ENCODE data around the gene PSMD13. TPM values are rescaled to one million over a fixed set of nuclear protein-coding genes. Genes with fewer than 3 reads are reported as not detected.
A peak's percentile ranks its signal among the peaks of the same experiment; 100 is the strongest.

PSMD13 gene
- total and polyA plus RNA-seq, 2 of the 4 experiments (the other 2 are of a cell fraction), result 177 to 217 TPM

GRCh38 chr11:272195-272930 lies 35.6 kb downstream of the PSMD13 start:
- Histone ChIP-seq H3K79me1 (ENCODE audit: low read depth in 1 of 2, low read length in 2 of 2) (no peaks in the 10 kb centered on the region), H2BK120ac (ENCODE audit: low read depth, low read length) (no peak overlapping the region), H3K9ac (ENCODE audit: low read depth, low read length) (no peak overlapping the region), H3K36me3 (ENCODE audit: control insufficient read depth, insufficient read depth, low read length) (no peaks in the 10 kb centered on the region), H3K56ac (ENCODE audit: extremely low read depth, insufficient read depth, low read length) (no peak overlapping the region), H4K20me1 (ENCODE audit: insufficient read depth, low read length) (no peaks in the 10 kb centered on the region), H3K4me2 (ENCODE audit: low read depth, low read length) (no peak overlapping the region), H3K27me3 (ENCODE audit: control insufficient read depth, insufficient read depth, low read length) (peaks cover 47% of the 10 kb centered on the region), H3K27ac (ENCODE audit: insufficient read depth, low read length) (no peak overlapping the region), H3K23ac (ENCODE audit: low read depth, low read length) (no peak overlapping the region), H2BK5ac (ENCODE audit: low read depth, low read length, poor library complexity, severe bottlenecking) (no peak overlapping the region), H3K4me3 (ENCODE audit: insufficient read depth, low read depth, low read length) (no peak overlapping the region), H4K5ac (ENCODE audit: low read depth, low read length) (no peak overlapping the region), H2AFZ (replicated peaks; ENCODE audit: low read length, poor library complexity) (no peak overlapping the region), H2AK5ac (ENCODE audit: low read depth, low read length) (no peak overlapping the region), H2BK20ac (ENCODE audit: low read depth, low read length) (no peak overlapping the region), H2AK9ac (replicated peaks; ENCODE audit: low read depth, low read length, poor library complexity) (peak overlapping the region; percentile 19), H3K9me1 (ENCODE audit: insufficient read depth, low read length) (no peaks in the 10 kb centered on the region), H2BK15ac (ENCODE audit: low read depth, low read length) (no peak overlapping the region), H3K4ac (ENCODE audit: low read depth, low read length) (no peak overlapping the region), H3K14ac (replicated peaks; ENCODE audit: low read depth, low read length) (no peak overlapping the region), H3K18ac (ENCODE audit: low read depth, low read length) (no peak overlapping the region), H3K4me1 (ENCODE audit: control insufficient read depth, insufficient read depth, low read length) (no peaks in the 10 kb centered on the region), H4K91ac (ENCODE audit: insufficient read depth, low read depth, low read length) (no peak overlapping the region), H4K8ac (ENCODE audit: low read depth in 2 of 2, low read length in 2 of 2) (no peak overlapping the region), H3K9me3 (ENCODE audit: control insufficient read depth, insufficient read depth, low read length) (peaks cover 2% of the 10 kb centered on the region; the same call in 1 of the 2 replicates)
- intact Hi-C loops (cut with micrococcal nuclease), result no loop called here
- ChIA-PET CTCF (no interaction called here), POLR2A (ENCODE audit: unreplicated experiment) (no interaction called here)
- DNase-seq (no peak), ATAC-seq (ENCODE audit: low read depth) (no peak)
- in situ Hi-C loops (cut with MboI; ENCODE audit: low sequenced_read_pairs), result no loop called here
- WGBS, 2 experiments (ENCODE audit: extremely low coverage in 2 of 2, insufficient read length in 1 of 2), result 86% methylated on average over 13 of the region's 22 CpGs; no CpG with 5 or more reads in 1 of the 2 experiments
- dilution Hi-C loops (cut with HindIII; ENCODE audit: low sequenced_read_pairs, unreplicated experiment), result no loop called here
- no TSS peak for BruUV-seq (replicated peaks)
- TF ChIP-seq BHLHE40 (IDR thresholded peaks at IDR 0.05; ENCODE audit: low read depth, low read length) (no peak), MAZ (IDR thresholded peaks at IDR 0.05; ENCODE audit: borderline replicate concordance, low read depth, low read length) (no peak), POLR2A (IDR thresholded peaks at IDR 0.05; ENCODE audit: low read depth, low read length) (no peak), MXI1 (IDR thresholded peaks at IDR 0.05; ENCODE audit: borderline replicate concordance, low read depth, low read length) (no peak), RAD21 (IDR thresholded peaks at IDR 0.05; ENCODE audit: low read length) (no peak), FOS (IDR thresholded peaks at IDR 0.05; ENCODE audit: low read depth, low read length) (no peak), RCOR1 (IDR thresholded peaks at IDR 0.05; ENCODE audit: insufficient replicate concordance, low read length) (no peak), RFX5 (IDR thresholded peaks at IDR 0.05; ENCODE audit: low read depth, low read length) (no peak), CEBPB (IDR thresholded peaks at IDR 0.05; ENCODE audit: low read depth, low read length) (no peak), NFE2L2 (IDR thresholded peaks at IDR 0.05; ENCODE audit: low read depth, low read length) (no peak), SMC3 (IDR thresholded peaks at IDR 0.05; ENCODE audit: low read depth, low read length) (no peak)
